ENCODE measurements around the gene MYL4.
A peak's percentile ranks its signal among the peaks of the same experiment; 100 is the strongest.
"Not testable (repeated sequence)": the region's sequence is repeated elsewhere in the genome, so short reads cannot be mapped to it uniquely, and the experiment has no call there.

MYL4 gene

GRCh38 chr17:47244697-47245096, 35.5 kb downstream of the MYL4 start:
- no peak for DNase-seq

- DNase-seq: no peak
Measured at GRCh38 chr17:47246120-47246519, 37.0 kb downstream of the MYL4 start.

- no peak for DNase-seq
Measured at GRCh38 chr17:47250855-47251254, 41.7 kb downstream of the MYL4 start.

GRCh38 chr17:47251421-47251940, 42.3 kb downstream of the MYL4 start:
- no peak for DNase-seq

- no peak for DNase-seq
Measured at GRCh38 chr17:47252209-47252608, 43.1 kb downstream of the MYL4 start.

- no peak for DNase-seq
Measured at GRCh38 chr17:47252766-47253512, 43.8 kb downstream of the MYL4 start.

- peak; percentile 17 for DNase-seq
Measured at GRCh38 chr17:47253541-47254402, 44.6 kb downstream of the MYL4 start, which contains the start of gene ITGB3. Gene ITGB3 (plus strand): TSS chr17:47253827. CDS start chr17:47253862, 35 bp downstream.

- DNase-seq: no peak
Measured at GRCh38 chr17:47254403-47254943, 45.3 kb downstream of the MYL4 start.

GRCh38 chr17:47257651-47258339, 48.6 kb downstream of the MYL4 start:
- DNase-seq: no peak

- DNase-seq: no peak
Measured at GRCh38 chr17:47262586-47262985, 53.4 kb downstream of the MYL4 start.

GRCh38 chr17:47264166-47264565, 55.0 kb downstream of the MYL4 start:
- DNase-seq: no peak

- no peak for DNase-seq
Measured at GRCh38 chr17:47265983-47266541, 56.9 kb downstream of the MYL4 start.

GRCh38 chr17:47266782-47267181, 57.6 kb downstream of the MYL4 start:
- DNase-seq: no peak

GRCh38 chr17:47267354-47267828, 58.2 kb downstream of the MYL4 start:
- no peak for DNase-seq

- DNase-seq: not testable (repeated sequence)
Measured at GRCh38 chr17:47268964-47269363, 59.8 kb downstream of the MYL4 start.

- not testable (repeated sequence) for DNase-seq
Measured at GRCh38 chr17:47269561-47270280, 60.6 kb downstream of the MYL4 start.

GRCh38 chr17:47270946-47271705, 62.0 kb downstream of the MYL4 start:
- no peak for DNase-seq

GRCh38 chr17:47272491-47272890, 63.3 kb downstream of the MYL4 start:
- DNase-seq: no peak

GRCh38 chr17:47273245-47273644, 64.1 kb downstream of the MYL4 start:
- no peak for DNase-seq

Measured in NCI-H2029 (cell line).